Astrocyte (in vitro differentiated cells and primary cell): Measurements from ENCODE around the gene TMEM221. TPM values are rescaled to one million over a fixed set of nuclear protein-coding genes. Genes with fewer than 3 reads are reported as not detected.

Experiments
- DNase-seq: peaks from one replicate; pipeline ENCODE4 v3.0.0-alpha.2; 2010; ENCODE audit warnings: low read depth
- FAIRE-seq: peaks from 2 replicates; lab custom pipeline; 2011; peaks lifted over from hg19 to GRCh38; lab: Jason Lieb, UNC
- H2AFZ ChIP-seq: 2 replicates; pipeline ENCODE4 v1.6.0; 2012; ENCODE audit warnings: low read depth, low read length, inconsistent platforms
- H3K27ac ChIP-seq: 2 replicates; pipeline ENCODE4 v1.5.1; 2011; ENCODE audit warnings: low read depth, low read length, inconsistent platforms
- H3K27me3 ChIP-seq: 2 replicates; pipeline ENCODE4 v1.6.0; 2011; ENCODE audit warnings: low read length, inconsistent platforms; ENCODE audit not compliant: insufficient read depth
- H3K36me3 ChIP-seq: 2 replicates; pipeline ENCODE4 v1.5.1; 2011; ENCODE audit warnings: low read length, inconsistent platforms; ENCODE audit not compliant: insufficient read depth
- H3K4me1 ChIP-seq: 2 replicates; pipeline ENCODE4 v1.5.1; 2011; ENCODE audit warnings: low read length, inconsistent platforms; ENCODE audit not compliant: insufficient read depth
- H3K4me2 ChIP-seq: 2 replicates; pipeline ENCODE4 v1.6.0; 2012; ENCODE audit warnings: low read length, inconsistent platforms
- H3K4me3 ChIP-seq: 2 replicates; pipeline ENCODE4 v1.5.1; 2011; ENCODE audit warnings: low read depth, mild to moderate bottlenecking, low read length, inconsistent platforms; ENCODE audit not compliant: insufficient read depth
- H3K79me2 ChIP-seq: 2 replicates; pipeline ENCODE4 v1.6.0; 2012; ENCODE audit warnings: mild to moderate bottlenecking, low read length, inconsistent platforms; ENCODE audit not compliant: insufficient read depth
- H3K9ac ChIP-seq: 2 replicates; pipeline ENCODE4 v1.6.0; 2012; ENCODE audit warnings: mild to moderate bottlenecking, low read length, inconsistent platforms
- H3K9me3 ChIP-seq: 2 replicates; pipeline ENCODE4 v1.5.1; 2012; ENCODE audit warnings: low read depth, mild to moderate bottlenecking, low read length, inconsistent platforms; ENCODE audit not compliant: insufficient read depth
- H4K20me1 ChIP-seq: 2 replicates; pipeline ENCODE4 v1.6.0; 2012; ENCODE audit warnings: low read length, inconsistent platforms; ENCODE audit not compliant: insufficient read depth
- H3K27ac Mint-ChIP-seq: one replicate; pipeline ENCODE4 v1.8.0; 2021; ENCODE audit warnings: mild to moderate bottlenecking, mixed read lengths; ENCODE audit not compliant: unreplicated experiment
- H3K27me3 Mint-ChIP-seq: one replicate; pipeline ENCODE4 v1.8.0; 2021; ENCODE audit warnings: low read depth, mixed read lengths; ENCODE audit not compliant: unreplicated experiment
- H3K36me3 Mint-ChIP-seq: one replicate; pipeline ENCODE4 v1.8.0; 2021; ENCODE audit warnings: low read depth, mixed read lengths; ENCODE audit not compliant: unreplicated experiment
- H3K4me1 Mint-ChIP-seq: one replicate; pipeline ENCODE4 v1.8.0; 2021; ENCODE audit warnings: low read depth, mixed read lengths; ENCODE audit not compliant: unreplicated experiment
- H3K4me3 Mint-ChIP-seq: one replicate; pipeline ENCODE4 v1.8.0; 2021; ENCODE audit warnings: mild to moderate bottlenecking, moderate library complexity, mixed read lengths; ENCODE audit not compliant: unreplicated experiment
- H3K9me3 Mint-ChIP-seq: one replicate; pipeline ENCODE4 v1.8.0; 2021; ENCODE audit warnings: mild to moderate bottlenecking, mixed read lengths; ENCODE audit not compliant: unreplicated experiment
- EZH2 ChIP-seq: IDR thresholded peaks from 2 replicates; pipeline ENCODE4 v1.6.1; 2012; ENCODE audit warnings: mild to moderate bottlenecking, low read length, inconsistent platforms; ENCODE audit not compliant: insufficient read depth
- total RNA-seq: library from RNA; stranded (reverse); gene quantifications from 2 replicates; pipeline ENCODE4 v1.2.1, GENCODE V29; 2021
- TF ChIP-seq, protein P1 (sequence below): IDR thresholded peaks from 2 replicates; pipeline ENCODE4 v1.5.1; 2011; ENCODE audit warnings: low read depth, mild to moderate bottlenecking, inconsistent platforms, low read length, moderate library complexity; ENCODE audit not compliant: insufficient read depth

The TMEM221 gene
- total RNA-seq, 1 donor from 2014 or later: 0.23 TPM

DNA sequence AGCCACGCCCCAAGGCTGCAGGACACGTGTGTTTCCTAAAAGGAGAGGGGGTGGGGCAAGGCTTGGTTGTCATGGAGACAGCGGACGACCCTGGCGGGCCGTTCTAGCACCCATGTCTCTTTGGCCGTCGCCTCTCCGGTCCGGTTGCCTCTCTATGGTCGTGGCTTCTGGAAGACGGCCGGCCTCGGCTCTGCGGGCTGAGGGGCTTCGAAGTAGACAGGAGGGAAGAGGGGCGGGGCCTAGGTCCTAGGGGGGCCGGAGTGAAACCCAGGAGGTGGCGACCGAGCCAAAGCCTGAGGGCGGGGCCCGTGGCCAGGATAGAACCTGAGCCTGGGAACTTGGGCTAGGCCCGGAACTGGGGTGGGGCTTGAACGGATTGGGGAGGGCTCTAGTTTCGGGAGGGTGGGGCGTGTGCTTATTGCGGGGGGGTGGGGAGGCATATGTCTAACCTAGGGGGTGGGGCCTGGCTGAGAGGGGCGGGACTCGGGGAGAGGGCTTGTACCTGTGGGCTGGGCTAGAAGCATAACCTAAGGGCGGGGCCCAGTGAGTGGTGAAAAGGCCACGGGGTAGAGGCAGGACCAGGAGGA is 21.1 kb upstream of the TMEM221 start:
- no peaks in the 10 kb centered on the region for H3K9me3 ChIP-seq
- H4K20me1 ChIP-seq: peaks cover 10% of the 10 kb centered on the region
- peaks cover 16% of the 10 kb centered on the region for H3K79me2 ChIP-seq
- H3K4me1 Mint-ChIP-seq: peaks cover 9% of the 10 kb centered on the region
- DNase-seq (peak; percentile 88), FAIRE-seq (no peak)
- H3K4me3 ChIP-seq: peak overlapping the region; percentile 58
- H3K36me3 ChIP-seq: no peaks in the 10 kb centered on the region
- TF ChIP-seq EZH2: no peak
- TF ChIP-seq, protein P1, sequence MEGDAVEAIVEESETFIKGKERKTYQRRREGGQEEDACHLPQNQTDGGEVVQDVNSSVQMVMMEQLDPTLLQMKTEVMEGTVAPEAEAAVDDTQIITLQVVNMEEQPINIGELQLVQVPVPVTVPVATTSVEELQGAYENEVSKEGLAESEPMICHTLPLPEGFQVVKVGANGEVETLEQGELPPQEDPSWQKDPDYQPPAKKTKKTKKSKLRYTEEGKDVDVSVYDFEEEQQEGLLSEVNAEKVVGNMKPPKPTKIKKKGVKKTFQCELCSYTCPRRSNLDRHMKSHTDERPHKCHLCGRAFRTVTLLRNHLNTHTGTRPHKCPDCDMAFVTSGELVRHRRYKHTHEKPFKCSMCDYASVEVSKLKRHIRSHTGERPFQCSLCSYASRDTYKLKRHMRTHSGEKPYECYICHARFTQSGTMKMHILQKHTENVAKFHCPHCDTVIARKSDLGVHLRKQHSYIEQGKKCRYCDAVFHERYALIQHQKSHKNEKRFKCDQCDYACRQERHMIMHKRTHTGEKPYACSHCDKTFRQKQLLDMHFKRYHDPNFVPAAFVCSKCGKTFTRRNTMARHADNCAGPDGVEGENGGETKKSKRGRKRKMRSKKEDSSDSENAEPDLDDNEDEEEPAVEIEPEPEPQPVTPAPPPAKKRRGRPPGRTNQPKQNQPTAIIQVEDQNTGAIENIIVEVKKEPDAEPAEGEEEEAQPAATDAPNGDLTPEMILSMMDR: no peak
- H3K4me1 ChIP-seq: peaks cover 21% of the 10 kb centered on the region
- no peaks in the 10 kb centered on the region for H3K27me3 ChIP-seq
- H3K4me3 Mint-ChIP-seq: peak overlapping the region; percentile 90
- peak overlapping the region; percentile 65 for H3K9ac ChIP-seq
- H3K36me3 Mint-ChIP-seq: peaks cover 4% of the 10 kb centered on the region
- H3K27ac ChIP-seq: peak overlapping the region; percentile 47
- H3K27me3 Mint-ChIP-seq: no peaks in the 10 kb centered on the region
- peak overlapping the region; percentile 88 for H3K27ac Mint-ChIP-seq
- no peaks in the 10 kb centered on the region for H3K9me3 Mint-ChIP-seq
- peak overlapping the region; percentile 86 for H3K4me2 ChIP-seq
- peak overlapping the region; percentile 89 for H2AFZ ChIP-seq

- Histone ChIP-seq H3K4me1 (peaks cover 21% of the 10 kb centered on the region), H3K27ac (peak overlapping the region; percentile 47), H3K27me3 (no peaks in the 10 kb centered on the region), H3K36me3 (no peaks in the 10 kb centered on the region), H4K20me1 (peaks cover 10% of the 10 kb centered on the region), H3K9me3 (no peaks in the 10 kb centered on the region), H2AFZ (peak overlapping the region; percentile 88), H3K4me3 (peak overlapping the region; percentile 58), H3K4me2 (peak overlapping the region; percentile 86), H3K79me2 (peaks cover 14% of the 10 kb centered on the region), H3K9ac (peak overlapping the region; percentile 65)
- Mint-ChIP-seq H3K4me3 (peak overlapping the region; percentile 90), H3K36me3 (peaks cover 3% of the 10 kb centered on the region), H3K27me3 (no peaks in the 10 kb centered on the region), H3K9me3 (no peaks in the 10 kb centered on the region), H3K4me1 (peaks cover 9% of the 10 kb centered on the region), H3K27ac (peak overlapping the region; percentile 88)
- no peak for TF ChIP-seq EZH2
- FAIRE-seq (no peak), DNase-seq (peak; percentile 8)
Observed at GRCh38 chr19:17469092-17469480, 20.6 kb upstream of the TMEM221 start.

DNA sequence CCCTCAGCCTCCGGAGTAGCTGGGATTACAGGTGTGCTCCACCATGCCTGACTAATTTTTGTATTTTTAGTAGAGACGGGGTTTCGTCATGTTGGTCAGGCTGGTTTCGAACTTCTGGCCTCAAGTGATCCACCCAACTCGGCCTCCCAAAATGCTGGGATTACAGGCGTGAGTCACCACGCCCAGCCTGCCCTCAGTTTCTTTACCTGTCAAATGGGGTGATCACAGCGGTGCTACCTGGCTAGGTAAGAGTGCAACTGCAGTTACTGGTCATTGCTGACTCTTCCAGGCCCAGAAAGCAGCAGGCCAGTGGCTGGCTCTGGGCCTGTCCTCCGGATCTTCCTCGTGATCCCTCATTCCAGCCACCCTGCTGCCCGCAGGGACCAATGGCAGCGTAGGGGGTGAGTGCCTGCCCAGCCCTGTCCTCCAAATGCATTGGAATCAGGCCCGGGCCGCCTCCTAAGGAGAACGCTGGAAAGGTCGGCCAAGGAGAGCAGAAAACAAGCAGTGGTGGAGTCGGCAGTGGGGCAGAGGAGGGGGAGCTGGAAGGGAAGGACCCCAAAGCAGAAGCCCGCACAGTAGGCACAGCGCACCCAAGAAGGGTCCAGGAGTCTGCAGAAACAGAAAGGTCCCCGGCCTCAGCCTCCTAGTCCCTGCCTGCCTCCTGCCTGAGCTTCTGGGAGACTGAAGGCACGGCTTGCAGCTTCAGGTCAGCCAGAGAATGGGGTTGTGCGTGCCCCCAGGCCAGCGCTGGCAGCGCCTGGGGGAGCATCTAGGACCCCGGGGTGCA is 20.0 kb upstream of the TMEM221 start:
- Histone ChIP-seq H3K9me3 (no peaks in the 10 kb centered on the region), H3K4me1 (peaks cover 21% of the 10 kb centered on the region), H3K9ac (peak overlapping the region; percentile 65), H3K4me3 (peak overlapping the region; percentile 58), H3K36me3 (no peaks in the 10 kb centered on the region), H3K27ac (no peak overlapping the region), H3K27me3 (peaks cover 3% of the 10 kb centered on the region), H4K20me1 (peaks cover 10% of the 10 kb centered on the region), H2AFZ (peak overlapping the region; percentile 88), H3K79me2 (peaks cover 12% of the 10 kb centered on the region), H3K4me2 (peak overlapping the region; percentile 86)
- no peak for DNase-seq
- no peaks in the 10 kb centered on the region for H3K27me3 Mint-ChIP-seq
- peaks cover 3% of the 10 kb centered on the region for H3K36me3 Mint-ChIP-seq
- H3K9me3 Mint-ChIP-seq: no peaks in the 10 kb centered on the region
- peak overlapping the region; percentile 88 for H3K27ac Mint-ChIP-seq
- no peak for TF ChIP-seq EZH2
- TF ChIP-seq, protein P1: no peak
- no peak for FAIRE-seq
- peaks cover 9% of the 10 kb centered on the region for H3K4me1 Mint-ChIP-seq
- peak overlapping the region; percentile 90 for H3K4me3 Mint-ChIP-seq
